Liver (tissue), 9 donors: ENCODE results near the gene LRRC4B. TPM values are rescaled to one million over a fixed set of nuclear protein-coding genes. Genes with fewer than 3 reads are reported as not detected.

ENCODE experiments used
- DNase-seq: peaks from one replicate; pipeline ENCODE4 v3.0.0-alpha.2; 2017; ENCODE audit warnings: low spot score
- H3K27ac ChIP-seq, 2 donors: one replicate each; pipeline ENCODE4 v1.7.0; 2013; ENCODE audit warnings: inconsistent platforms in 2 of 2, low read length in 2 of 2, control low read depth in 1 of 2, low read depth in 1 of 2, mild to moderate bottlenecking in 1 of 2
- H3K27me3 ChIP-seq, 4 donors: one replicate each; pipeline versions ENCODE4 v1.6.1 to v1.7.0; 2013; ENCODE audit warnings: low read length in 3 of 4, inconsistent platforms in 1 of 4, mild to moderate bottlenecking in 1 of 4, moderate library complexity in 1 of 4; ENCODE audit not compliant: control insufficient read depth in 4 of 4, insufficient read depth in 4 of 4
- H3K36me3 ChIP-seq, 4 donors: one replicate each; pipeline versions ENCODE4 v1.6.1 to v1.7.0; 2013; ENCODE audit warnings: low read length in 3 of 4, mild to moderate bottlenecking in 3 of 4, low read depth in 1 of 4, moderate library complexity in 1 of 4; ENCODE audit not compliant: control insufficient read depth in 4 of 4, insufficient read depth in 3 of 4
- H3K4me1 ChIP-seq, 4 donors: one replicate each; pipeline versions ENCODE4 v1.6.1 to v1.7.0; 2013; ENCODE audit warnings: low read length in 3 of 4, mild to moderate bottlenecking in 3 of 4, moderate library complexity in 1 of 4; ENCODE audit not compliant: control insufficient read depth in 4 of 4, insufficient read depth in 4 of 4
- H3K4me3 ChIP-seq, 3 donors: one replicate each; pipeline versions ENCODE4 v1.6.1 to v1.7.0; 2013; ENCODE audit warnings: low read length in 3 of 3, control low read depth in 1 of 3, low read depth in 1 of 3, mild to moderate bottlenecking in 1 of 3
- H3K9ac ChIP-seq, 2 donors: one replicate each; pipeline ENCODE4 v1.7.0; 2013; ENCODE audit warnings: low read length in 2 of 2, mild to moderate bottlenecking in 2 of 2, moderate library complexity in 2 of 2, control low read depth in 1 of 2, low read depth in 1 of 2
- H3K9me3 ChIP-seq, 4 donors: one replicate each; pipeline versions ENCODE4 v1.6.1 to v1.7.0; 2013; ENCODE audit warnings: low read length in 3 of 4; ENCODE audit not compliant: control insufficient read depth in 4 of 4
- EGR1 ChIP-seq, 2 donors: IDR thresholded peaks; 2 replicates each; pipeline ENCODE4 v1.6.1; 2016 to 2018; ENCODE audit warnings: antibody characterized with exemption in 2 of 2, low read depth in 2 of 2
- FOXA2 ChIP-seq: IDR thresholded peaks from 2 replicates; pipeline ENCODE4 v1.6.1; 2016; ENCODE audit warnings: antibody characterized with exemption
- HNF4A ChIP-seq, 2 donors: conservative IDR thresholded peaks; 2 replicates each; pipeline ENCODE4 v1.6.1; 2016; ENCODE audit warnings: antibody characterized with exemption in 2 of 2, mild to moderate bottlenecking in 2 of 2
- HNF4G ChIP-seq: IDR thresholded peaks from 2 replicates; pipeline ENCODE4 v1.6.1; 2016; ENCODE audit warnings: antibody characterized with exemption
- NR2F2 ChIP-seq: IDR thresholded peaks from 2 replicates; pipeline ENCODE4 v1.6.1; 2016; ENCODE audit warnings: antibody characterized with exemption
- SP1 ChIP-seq: IDR thresholded peaks from 2 replicates; pipeline ENCODE4 v1.6.1; 2018; ENCODE audit warnings: antibody characterized with exemption, mild to moderate bottlenecking
- TAF1 ChIP-seq: conservative IDR thresholded peaks from 2 replicates; pipeline ENCODE4 v1.6.1; 2016; ENCODE audit warnings: antibody characterized with exemption, mild to moderate bottlenecking
- YY1 ChIP-seq: IDR thresholded peaks from 2 replicates; pipeline ENCODE4 v1.6.1; 2016; ENCODE audit warnings: antibody characterized with exemption, mild to moderate bottlenecking
- WGBS: extraction: QIAGEN DNeasy Blood & Tissue Kit; methylation state at CpG from one replicate; pipeline ENCODE4 v1.1.7; 2013; 5-methylcytosine and 5-hydroxymethylcytosine counted together
- polyA plus RNA-seq, 2 donors: library from polyadenylated mRNA; stranded (reverse) in 1 of 2; unstranded in 1 of 2; fragments of 200-250 nt in 1 of 2; fragments of >200 nt in 1 of 2; fragmentation: Nextera tagmentation in 1 of 2; extraction: Ambion mirVana in 1 of 2; gene quantifications; one replicate each; pipeline versions ENCODE4 v1.2.1 to v1.2.3, GENCODE V29; 2013 to 2015
- total RNA-seq, 2 donors: library from RNA; depleted of rRNA; stranded (reverse); fragments of >200 nt; gene quantifications; one replicate each; pipeline ENCODE4 v1.2.3, GENCODE V29; 2014
- TF ChIP-seq, protein P1 (sequence below): IDR thresholded peaks from 2 replicates; pipeline ENCODE4 v1.6.1; 2016; ENCODE audit warnings: antibody characterized with exemption
- TF ChIP-seq, protein P2 (sequence below): IDR thresholded peaks from 2 replicates; pipeline ENCODE4 v1.6.1; 2016; ENCODE audit warnings: antibody characterized with exemption
- TF ChIP-seq, protein P3 (sequence below): IDR thresholded peaks from 2 replicates; pipeline ENCODE4 v1.6.1; 2016; ENCODE audit warnings: antibody characterized with exemption
- TF ChIP-seq, protein P4 (sequence below): IDR thresholded peaks from 2 replicates; pipeline ENCODE4 v1.6.1; 2016; ENCODE audit warnings: antibody characterized with exemption, mild to moderate bottlenecking
- TF ChIP-seq, protein P5 (sequence below): fragments of 150-350 bp; IDR thresholded peaks from 2 replicates; pipeline ENCODE4 v1.5.1; 2017; ENCODE audit warnings: improper control_type of control experiment, low read depth, low read length; ENCODE audit not compliant: missing input control
- donor health status: healthy.
- donor health status: healthy.
- donor health status: healthy.
- donor health status: healthy.
- donor health status: healthy.

The LRRC4B gene
- total and polyA plus RNA-seq, 4 donors, result 0.11 to 1.1 (median 0.79) TPM

DNA sequence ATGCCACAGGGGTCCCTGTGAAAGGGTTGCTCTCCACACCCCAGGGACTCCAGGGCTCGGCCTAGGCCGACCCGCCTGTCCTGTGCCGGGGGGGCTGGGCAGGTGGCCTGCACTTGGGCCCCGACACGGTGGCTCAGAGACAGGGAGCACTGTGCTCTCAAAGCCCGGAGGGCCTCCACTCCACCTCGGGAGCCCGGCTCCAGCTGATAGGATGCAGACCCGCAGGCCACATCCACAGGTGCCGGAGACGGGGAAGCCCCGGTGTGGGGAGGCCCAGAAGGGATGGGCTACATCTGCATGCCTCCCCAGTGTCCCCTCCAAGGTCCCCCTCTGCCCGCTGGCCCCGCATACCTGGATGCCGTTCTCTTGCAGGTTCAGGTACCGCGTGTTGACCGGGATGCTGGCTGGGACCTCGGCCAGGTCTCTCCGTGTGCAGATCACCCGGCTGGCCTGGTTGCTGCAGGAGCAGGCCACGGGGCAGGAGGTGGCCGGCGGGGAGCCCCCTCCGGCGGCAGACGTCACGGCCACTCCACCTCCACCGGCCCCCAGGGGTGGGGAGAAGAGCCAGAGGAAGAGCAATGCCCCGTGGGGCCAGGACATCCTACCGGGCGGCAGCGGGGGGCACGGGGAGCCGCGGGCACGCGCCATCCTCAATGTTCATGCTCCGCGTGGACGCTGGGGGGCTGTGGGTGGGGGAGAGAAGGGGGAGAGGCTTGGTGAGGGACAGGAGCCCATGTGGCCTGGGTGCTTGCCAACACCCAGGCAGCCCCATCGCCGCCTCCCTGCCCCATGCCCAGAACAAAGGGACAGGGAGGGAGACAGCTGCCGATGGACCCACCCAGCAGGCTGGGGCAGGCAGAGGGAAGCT is 19.8 kb downstream of the LRRC4B start:
- TF ChIP-seq TAF1, result no peak
- TF ChIP-seq HNF4G, result no peak
- TF ChIP-seq EGR1 (IDR thresholded peaks at IDR 0.05; ENCODE audit: low read depth in 2 of 2), result no peak
- TF ChIP-seq, protein P1, sequence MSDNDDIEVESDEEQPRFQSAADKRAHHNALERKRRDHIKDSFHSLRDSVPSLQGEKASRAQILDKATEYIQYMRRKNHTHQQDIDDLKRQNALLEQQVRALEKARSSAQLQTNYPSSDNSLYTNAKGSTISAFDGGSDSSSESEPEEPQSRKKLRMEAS, result no peak
- TF ChIP-seq NR2F2, result no peak
- TF ChIP-seq YY1, result no peak
- TF ChIP-seq HNF4A (conservative IDR thresholded peaks at IDR 0.05), result no peak
- TF ChIP-seq, protein P2, sequence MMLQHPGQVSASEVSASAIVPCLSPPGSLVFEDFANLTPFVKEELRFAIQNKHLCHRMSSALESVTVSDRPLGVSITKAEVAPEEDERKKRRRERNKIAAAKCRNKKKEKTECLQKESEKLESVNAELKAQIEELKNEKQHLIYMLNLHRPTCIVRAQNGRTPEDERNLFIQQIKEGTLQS, result no peak
- no peak for TF ChIP-seq FOXA2
- TF ChIP-seq, protein P3, sequence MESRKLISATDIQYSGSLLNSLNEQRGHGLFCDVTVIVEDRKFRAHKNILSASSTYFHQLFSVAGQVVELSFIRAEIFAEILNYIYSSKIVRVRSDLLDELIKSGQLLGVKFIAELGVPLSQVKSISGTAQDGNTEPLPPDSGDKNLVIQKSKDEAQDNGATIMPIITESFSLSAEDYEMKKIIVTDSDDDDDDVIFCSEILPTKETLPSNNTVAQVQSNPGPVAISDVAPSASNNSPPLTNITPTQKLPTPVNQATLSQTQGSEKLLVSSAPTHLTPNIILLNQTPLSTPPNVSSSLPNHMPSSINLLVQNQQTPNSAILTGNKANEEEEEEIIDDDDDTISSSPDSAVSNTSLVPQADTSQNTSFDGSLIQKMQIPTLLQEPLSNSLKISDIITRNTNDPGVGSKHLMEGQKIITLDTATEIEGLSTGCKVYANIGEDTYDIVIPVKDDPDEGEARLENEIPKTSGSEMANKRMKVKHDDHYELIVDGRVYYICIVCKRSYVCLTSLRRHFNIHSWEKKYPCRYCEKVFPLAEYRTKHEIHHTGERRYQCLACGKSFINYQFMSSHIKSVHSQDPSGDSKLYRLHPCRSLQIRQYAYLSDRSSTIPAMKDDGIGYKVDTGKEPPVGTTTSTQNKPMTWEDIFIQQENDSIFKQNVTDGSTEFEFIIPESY, result no peak
- TF ChIP-seq SP1, result no peak
- TF ChIP-seq, protein P4, sequence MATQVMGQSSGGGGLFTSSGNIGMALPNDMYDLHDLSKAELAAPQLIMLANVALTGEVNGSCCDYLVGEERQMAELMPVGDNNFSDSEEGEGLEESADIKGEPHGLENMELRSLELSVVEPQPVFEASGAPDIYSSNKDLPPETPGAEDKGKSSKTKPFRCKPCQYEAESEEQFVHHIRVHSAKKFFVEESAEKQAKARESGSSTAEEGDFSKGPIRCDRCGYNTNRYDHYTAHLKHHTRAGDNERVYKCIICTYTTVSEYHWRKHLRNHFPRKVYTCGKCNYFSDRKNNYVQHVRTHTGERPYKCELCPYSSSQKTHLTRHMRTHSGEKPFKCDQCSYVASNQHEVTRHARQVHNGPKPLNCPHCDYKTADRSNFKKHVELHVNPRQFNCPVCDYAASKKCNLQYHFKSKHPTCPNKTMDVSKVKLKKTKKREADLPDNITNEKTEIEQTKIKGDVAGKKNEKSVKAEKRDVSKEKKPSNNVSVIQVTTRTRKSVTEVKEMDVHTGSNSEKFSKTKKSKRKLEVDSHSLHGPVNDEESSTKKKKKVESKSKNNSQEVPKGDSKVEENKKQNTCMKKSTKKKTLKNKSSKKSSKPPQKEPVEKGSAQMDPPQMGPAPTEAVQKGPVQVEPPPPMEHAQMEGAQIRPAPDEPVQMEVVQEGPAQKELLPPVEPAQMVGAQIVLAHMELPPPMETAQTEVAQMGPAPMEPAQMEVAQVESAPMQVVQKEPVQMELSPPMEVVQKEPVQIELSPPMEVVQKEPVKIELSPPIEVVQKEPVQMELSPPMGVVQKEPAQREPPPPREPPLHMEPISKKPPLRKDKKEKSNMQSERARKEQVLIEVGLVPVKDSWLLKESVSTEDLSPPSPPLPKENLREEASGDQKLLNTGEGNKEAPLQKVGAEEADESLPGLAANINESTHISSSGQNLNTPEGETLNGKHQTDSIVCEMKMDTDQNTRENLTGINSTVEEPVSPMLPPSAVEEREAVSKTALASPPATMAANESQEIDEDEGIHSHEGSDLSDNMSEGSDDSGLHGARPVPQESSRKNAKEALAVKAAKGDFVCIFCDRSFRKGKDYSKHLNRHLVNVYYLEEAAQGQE, result no peak
- TF ChIP-seq, protein P5, sequence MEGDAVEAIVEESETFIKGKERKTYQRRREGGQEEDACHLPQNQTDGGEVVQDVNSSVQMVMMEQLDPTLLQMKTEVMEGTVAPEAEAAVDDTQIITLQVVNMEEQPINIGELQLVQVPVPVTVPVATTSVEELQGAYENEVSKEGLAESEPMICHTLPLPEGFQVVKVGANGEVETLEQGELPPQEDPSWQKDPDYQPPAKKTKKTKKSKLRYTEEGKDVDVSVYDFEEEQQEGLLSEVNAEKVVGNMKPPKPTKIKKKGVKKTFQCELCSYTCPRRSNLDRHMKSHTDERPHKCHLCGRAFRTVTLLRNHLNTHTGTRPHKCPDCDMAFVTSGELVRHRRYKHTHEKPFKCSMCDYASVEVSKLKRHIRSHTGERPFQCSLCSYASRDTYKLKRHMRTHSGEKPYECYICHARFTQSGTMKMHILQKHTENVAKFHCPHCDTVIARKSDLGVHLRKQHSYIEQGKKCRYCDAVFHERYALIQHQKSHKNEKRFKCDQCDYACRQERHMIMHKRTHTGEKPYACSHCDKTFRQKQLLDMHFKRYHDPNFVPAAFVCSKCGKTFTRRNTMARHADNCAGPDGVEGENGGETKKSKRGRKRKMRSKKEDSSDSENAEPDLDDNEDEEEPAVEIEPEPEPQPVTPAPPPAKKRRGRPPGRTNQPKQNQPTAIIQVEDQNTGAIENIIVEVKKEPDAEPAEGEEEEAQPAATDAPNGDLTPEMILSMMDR, result no peak
- no peak for DNase-seq
- H3K9ac ChIP-seq, result no peak overlapping the region
- peaks cover 0 to 8% (median 0%) of the 10 kb centered on the region in 4 donors for H3K27me3 ChIP-seq
- H3K4me1 ChIP-seq, result peaks cover 0 to 5% (median 0%) of the 10 kb centered on the region in 4 donors
- no peaks in the 10 kb centered on the region for H3K9me3 ChIP-seq
- H3K4me3 ChIP-seq, result no peak overlapping the region
- WGBS, result 74% methylated on average over 45 of the region's 45 CpGs
- H3K27ac ChIP-seq, result no peak overlapping the region
- H3K36me3 ChIP-seq, result no peaks in the 10 kb centered on the region
